ENCODE data around the gene RBM14.

DNA sequence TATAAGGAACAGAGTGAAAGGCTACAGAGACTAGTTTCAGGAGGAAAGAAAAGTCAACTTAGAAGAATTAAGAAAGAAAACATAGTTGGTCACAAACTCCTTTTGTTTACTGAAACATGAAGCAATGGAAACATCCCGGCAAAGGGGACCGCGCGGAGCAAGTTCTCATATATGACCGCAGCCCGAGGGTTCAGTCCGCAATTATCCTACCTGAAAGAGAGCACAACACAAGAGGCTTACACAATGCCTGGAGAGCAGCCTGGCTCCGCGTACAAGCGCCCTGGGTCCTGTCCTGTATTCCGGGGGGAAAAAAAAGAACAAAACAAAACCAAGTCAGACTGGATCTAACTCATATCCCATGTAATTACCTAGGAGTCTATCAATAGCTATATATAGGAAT lies 48.9 kb downstream of the RBM14 start:
- TF ChIP-seq, protein P1, sequence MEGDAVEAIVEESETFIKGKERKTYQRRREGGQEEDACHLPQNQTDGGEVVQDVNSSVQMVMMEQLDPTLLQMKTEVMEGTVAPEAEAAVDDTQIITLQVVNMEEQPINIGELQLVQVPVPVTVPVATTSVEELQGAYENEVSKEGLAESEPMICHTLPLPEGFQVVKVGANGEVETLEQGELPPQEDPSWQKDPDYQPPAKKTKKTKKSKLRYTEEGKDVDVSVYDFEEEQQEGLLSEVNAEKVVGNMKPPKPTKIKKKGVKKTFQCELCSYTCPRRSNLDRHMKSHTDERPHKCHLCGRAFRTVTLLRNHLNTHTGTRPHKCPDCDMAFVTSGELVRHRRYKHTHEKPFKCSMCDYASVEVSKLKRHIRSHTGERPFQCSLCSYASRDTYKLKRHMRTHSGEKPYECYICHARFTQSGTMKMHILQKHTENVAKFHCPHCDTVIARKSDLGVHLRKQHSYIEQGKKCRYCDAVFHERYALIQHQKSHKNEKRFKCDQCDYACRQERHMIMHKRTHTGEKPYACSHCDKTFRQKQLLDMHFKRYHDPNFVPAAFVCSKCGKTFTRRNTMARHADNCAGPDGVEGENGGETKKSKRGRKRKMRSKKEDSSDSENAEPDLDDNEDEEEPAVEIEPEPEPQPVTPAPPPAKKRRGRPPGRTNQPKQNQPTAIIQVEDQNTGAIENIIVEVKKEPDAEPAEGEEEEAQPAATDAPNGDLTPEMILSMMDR (IDR thresholded peaks at IDR 0.05; ENCODE audit: borderline replicate concordance, extremely low read depth, low read length, poor library complexity, severe bottlenecking), result no peak
- no peak for TF ChIP-seq EZH2 (IDR thresholded peaks at IDR 0.05; ENCODE audit: borderline replicate concordance, low read depth, low read length, severe bottlenecking)

Measured in DND-41 (cell line).